Measurements from ENCODE around the gene GIMAP8. TPM values are rescaled to one million over a fixed set of nuclear protein-coding genes. Genes with fewer than 3 reads are reported as not detected.

GIMAP8 gene
- total RNA-seq, 1 donor from 2014 or later, result 11.0 TPM

GRCh38 chr7:150413640-150414081, 36.8 kb upstream of the GIMAP8 start:
- Histone ChIP-seq H3K27me3 (ENCODE audit: low read depth) (no peaks in the 10 kb centered on the region), H3K4me3 (no peak overlapping the region), H3K9me3 (replicated peaks) (no peaks in the 10 kb centered on the region), H3K4me1 (no peaks in the 10 kb centered on the region), H3K27ac (replicated peaks) (no peak overlapping the region), H3K36me3 (peaks cover 9% of the 10 kb centered on the region)
- DNase-seq, result no peak
- no peak for TF ChIP-seq CTCF (IDR thresholded peaks at IDR 0.05; ENCODE audit: borderline replicate concordance)
- intact Hi-C loops (cut with micrococcal nuclease), result no loop called here

GRCh38 chr7:150415161-150416153, 35.0 kb upstream of the GIMAP8 start:
- no peaks in the 10 kb centered on the region for H3K27me3 ChIP-seq (ENCODE audit: low read depth)
- no peak overlapping the region for H3K4me3 ChIP-seq
- H3K27ac ChIP-seq (replicated peaks), result no peak overlapping the region
- peaks cover 5% of the 10 kb centered on the region for H3K36me3 ChIP-seq
- no peaks in the 10 kb centered on the region for H3K9me3 ChIP-seq (replicated peaks)
- H3K4me1 ChIP-seq, result no peaks in the 10 kb centered on the region
- TF ChIP-seq CTCF (IDR thresholded peaks at IDR 0.05; ENCODE audit: borderline replicate concordance), result no peak
- no peak for DNase-seq
- intact Hi-C loops (cut with micrococcal nuclease), result no loop called here

GRCh38 chr7:150417239-150417638, 33.2 kb upstream of the GIMAP8 start:
- Histone ChIP-seq H3K36me3 (no peaks in the 10 kb centered on the region), H3K27ac (replicated peaks) (no peak overlapping the region), H3K9me3 (replicated peaks) (no peaks in the 10 kb centered on the region), H3K4me1 (peaks cover 4% of the 10 kb centered on the region), H3K4me3 (no peak overlapping the region), H3K27me3 (ENCODE audit: low read depth) (no peaks in the 10 kb centered on the region)
- intact Hi-C loops (cut with micrococcal nuclease), result no loop called here
- TF ChIP-seq CTCF (IDR thresholded peaks at IDR 0.05; ENCODE audit: borderline replicate concordance), result no peak
- no peak for DNase-seq

- Histone ChIP-seq H3K27me3 (ENCODE audit: low read depth) (no peaks in the 10 kb centered on the region), H3K4me1 (peaks cover 4% of the 10 kb centered on the region), H3K9me3 (replicated peaks) (no peaks in the 10 kb centered on the region), H3K4me3 (no peak overlapping the region), H3K27ac (replicated peaks) (no peak overlapping the region), H3K36me3 (no peaks in the 10 kb centered on the region)
- intact Hi-C loops (cut with micrococcal nuclease), result no loop called here
- TF ChIP-seq CTCF (IDR thresholded peaks at IDR 0.05; ENCODE audit: borderline replicate concordance), result no peak
- no peak for DNase-seq
Measured at GRCh38 chr7:150417863-150418262, 32.6 kb upstream of the GIMAP8 start.

- no peaks in the 10 kb centered on the region for H3K27me3 ChIP-seq (ENCODE audit: low read depth)
- H3K9me3 ChIP-seq (replicated peaks), result no peaks in the 10 kb centered on the region
- peaks cover 4% of the 10 kb centered on the region for H3K4me1 ChIP-seq
- no peak for DNase-seq
- H3K27ac ChIP-seq (replicated peaks), result no peak overlapping the region
- TF ChIP-seq CTCF (IDR thresholded peaks at IDR 0.05; ENCODE audit: borderline replicate concordance), result no peak
- H3K36me3 ChIP-seq, result no peaks in the 10 kb centered on the region
- intact Hi-C loops (cut with micrococcal nuclease), result loop anchor here (5.0 kb wide), 1 partner anchor 63 kb away; no protein-coding TSS in a partner anchor
- H3K4me3 ChIP-seq, result no peak overlapping the region
Measured at GRCh38 chr7:150420242-150420641, 30.2 kb upstream of the GIMAP8 start.
